HCT116 (cell line): ENCODE results near the gene SPATA6. TPM values are rescaled to one million over a fixed set of nuclear protein-coding genes. Genes with fewer than 3 reads are reported as not detected.

Experiments used
- ATAC-seq: fragments of 200-7000 bp; cut with Tn5 transposase; 2 replicates; pipeline ENCODE4 v1.9.1; 2020; ENCODE audit warnings: mild to moderate bottlenecking, moderate library complexity
- BruUV-seq: library from RNA; stranded (reverse); fragments of 400-500 nt; replicated peaks from 2 replicates; lab custom pipeline; 2021; lab: Mats Ljungman, UMichigan
- CTCF ChIA-PET: fragments of 300-600 bp; sonication (Branson Sonifier 250); formaldehyde crosslinking; loops from one replicate; lab custom pipeline; 2021; ENCODE audit warnings: antibody characterized with exemption; lab: Charles Lee
- POLR2A ChIA-PET: fragments of 300-600, 350-600 bp; sonication (Branson Sonifier 250); formaldehyde crosslinking; loops from one replicate; lab custom pipeline; 2021; ENCODE audit warnings: antibody characterized with exemption; lab: Charles Lee
- RAD21 ChIA-PET, 2 experiments: fragments of 300-600 bp; sonication (Branson Sonifier 250); formaldehyde crosslinking; loops; one replicate each; lab custom pipeline; 2023; ENCODE audit warnings: low total read pairs in 2 of 2; ENCODE audit not compliant: uncharacterized antibody in 2 of 2, unreplicated experiment in 2 of 2, low non-redundant PET in 1 of 2; lab: Charles Lee
- DNase-seq: peaks from one replicate; pipeline ENCODE4 v3.0.0-alpha.2; 2010; ENCODE audit warnings: low read depth, low spot score
- H2AFZ ChIP-seq: fragments of 200-600 bp; shearing (Covaris generic), sonication (generic); 2 replicates; pipeline ENCODE4 v1.6.1; 2017; ENCODE audit warnings: low read depth, mixed run types, mixed read lengths, antibody characterized with exemption, low read length; ENCODE audit not compliant: poor library complexity, severe bottlenecking
- H3K27ac ChIP-seq: 2 replicates; pipeline ENCODE4 v1.5.1; 2012; ENCODE audit warnings: low read depth, low read length
- H3K27me3 ChIP-seq: fragments of 200-600 bp; sonication (generic); 2 replicates; pipeline ENCODE4 v1.6.1; 2016; ENCODE audit warnings: mixed run types, low read length, mixed read lengths; ENCODE audit not compliant: insufficient read depth
- H3K36me3 ChIP-seq, 2 experiments: fragments of 200-500 bp in 1 of 2; fragments of 200-600 bp in 1 of 2; sonication (Bioruptor generic) in 1 of 2; sonication (generic) in 1 of 2; 2 replicates each; pipeline versions ENCODE4 v1.5.1 to v1.6.1; 2014 to 2016; ENCODE audit warnings: low read length in 2 of 2, inconsistent platforms in 1 of 2, mixed read lengths in 1 of 2, mixed run types in 1 of 2; ENCODE audit not compliant: insufficient read depth in 2 of 2, control insufficient read depth in 1 of 2
- H3K4me1 ChIP-seq, 2 experiments: fragments of 200-600 bp in 1 of 2; sonication (generic) in 1 of 2; 2 replicates each; pipeline versions ENCODE4 v1.5.1 to v1.6.1; 2012 to 2017; ENCODE audit warnings: low read length in 2 of 2, inconsistent platforms in 1 of 2, mild to moderate bottlenecking in 1 of 2, mixed read lengths in 1 of 2, mixed run types in 1 of 2, moderate library complexity in 1 of 2; ENCODE audit not compliant: insufficient read depth in 2 of 2, control insufficient read depth in 1 of 2
- H3K4me2 ChIP-seq: fragments of 200-600 bp; sonication (generic); 2 replicates; pipeline ENCODE4 v1.6.1; 2017; ENCODE audit warnings: mixed run types, low read length, mixed read lengths
- H3K4me3 ChIP-seq, 2 experiments: fragments of 200-600 bp in 1 of 2; sonication (generic) in 1 of 2; replicated peaks in 1 of 2; 2 replicates each; pipeline ENCODE4 v1.5.1; 2011 to 2016; ENCODE audit warnings: low read length in 2 of 2, control low read depth in 1 of 2, low read depth in 1 of 2, mild to moderate bottlenecking in 1 of 2, mixed read lengths in 1 of 2, mixed run types in 1 of 2
- H3K79me2 ChIP-seq: fragments of 200-600 bp; sonication (generic); 2 replicates; pipeline ENCODE4 v1.6.1; 2017; ENCODE audit warnings: mild to moderate bottlenecking, mixed run types, low read length, moderate library complexity, mixed read lengths; ENCODE audit not compliant: insufficient read depth
- H3K9ac ChIP-seq: fragments of 200-600 bp; sonication (generic); 2 replicates; pipeline ENCODE4 v1.6.1; 2016; ENCODE audit warnings: low read length, mixed read lengths
- H3K9me2 ChIP-seq: fragments of 200-600 bp; sonication (generic), shearing (Covaris generic); 2 replicates; pipeline ENCODE4 v1.6.1; 2017; ENCODE audit warnings: mixed run types, mild to moderate bottlenecking, moderate library complexity; ENCODE audit not compliant: insufficient read depth
- H3K9me3 ChIP-seq, 2 experiments: fragments of 200-500 bp in 1 of 2; fragments of 200-600 bp in 1 of 2; sonication (Bioruptor generic) in 1 of 2; sonication (generic) in 1 of 2; 2 replicates each; pipeline ENCODE4 v1.6.1; 2014 to 2017; ENCODE audit warnings: low read length in 2 of 2, mixed read lengths in 2 of 2, inconsistent platforms in 1 of 2, low read depth in 1 of 2, mild to moderate bottlenecking in 1 of 2, mixed run types in 1 of 2, moderate library complexity in 1 of 2; ENCODE audit not compliant: control insufficient read depth in 1 of 2, insufficient read depth in 1 of 2
- H4K20me1 ChIP-seq: fragments of 200-600 bp; sonication (generic), shearing (Covaris generic); 2 replicates; pipeline ENCODE4 v1.6.1; 2017; ENCODE audit warnings: mixed run types, mild to moderate bottlenecking, moderate library complexity; ENCODE audit not compliant: insufficient read depth
- CEBPB ChIP-seq: IDR thresholded peaks from 2 replicates; pipeline ENCODE4 v1.6.1; 2012; ENCODE audit warnings: low read depth
- EZH2 ChIP-seq: fragments of 200-600 bp; sonication (generic); IDR thresholded peaks from 2 replicates; pipeline ENCODE4 v1.6.1; 2017; ENCODE audit warnings: antibody characterized with exemption, mixed run types
- EZH2phosphoT487 ChIP-seq: fragments of 200-600 bp; IDR thresholded peaks from 2 replicates; pipeline ENCODE4 v1.6.1; 2018; ENCODE audit warnings: antibody characterized with exemption, borderline replicate concordance
- JUND ChIP-seq: IDR thresholded peaks from 2 replicates; pipeline ENCODE4 v1.6.1; 2012
- RAD21 ChIP-seq: IDR thresholded peaks from 2 replicates; pipeline ENCODE4 v1.6.1; 2012; ENCODE audit warnings: low read depth, mild to moderate bottlenecking
- SIN3A ChIP-seq: IDR thresholded peaks from 2 replicates; pipeline ENCODE4 v1.6.1; 2012; ENCODE audit warnings: low read depth
- TCF7L2 ChIP-seq: IDR thresholded peaks from 2 replicates; pipeline ENCODE4 v1.7.0; 2011; ENCODE audit warnings: borderline replicate concordance, inconsistent platforms; ENCODE audit not compliant: insufficient read depth, insufficient read length; ENCODE audit errors: extremely low read depth
- intact Hi-C: fragments of 100-400 bp; cut with micrococcal nuclease; formaldehyde crosslinking; loops from 2 replicates; pipeline ENCODE4 v1.10.0; 2022
- total RNA-seq: library from RNA; stranded (reverse); gene quantifications from one replicate; pipeline ENCODE4 v1.2.1, GENCODE V29; 2021; ENCODE audit not compliant: unreplicated experiment
- TF ChIP-seq, protein P1 (sequence below): IDR thresholded peaks from 2 replicates; pipeline ENCODE4 v1.6.1; 2011; ENCODE audit warnings: mild to moderate bottlenecking, low read length, moderate library complexity; ENCODE audit not compliant: insufficient replicate concordance; ENCODE audit errors: extremely low read depth
- TF ChIP-seq, protein P2 (sequence below): IDR thresholded peaks from 2 replicates; pipeline ENCODE4 v1.6.1; 2012; ENCODE audit warnings: low read depth

SPATA6 gene
- total RNA-seq, 1 experiment from 2014 or later = 8.6 TPM

DNA sequence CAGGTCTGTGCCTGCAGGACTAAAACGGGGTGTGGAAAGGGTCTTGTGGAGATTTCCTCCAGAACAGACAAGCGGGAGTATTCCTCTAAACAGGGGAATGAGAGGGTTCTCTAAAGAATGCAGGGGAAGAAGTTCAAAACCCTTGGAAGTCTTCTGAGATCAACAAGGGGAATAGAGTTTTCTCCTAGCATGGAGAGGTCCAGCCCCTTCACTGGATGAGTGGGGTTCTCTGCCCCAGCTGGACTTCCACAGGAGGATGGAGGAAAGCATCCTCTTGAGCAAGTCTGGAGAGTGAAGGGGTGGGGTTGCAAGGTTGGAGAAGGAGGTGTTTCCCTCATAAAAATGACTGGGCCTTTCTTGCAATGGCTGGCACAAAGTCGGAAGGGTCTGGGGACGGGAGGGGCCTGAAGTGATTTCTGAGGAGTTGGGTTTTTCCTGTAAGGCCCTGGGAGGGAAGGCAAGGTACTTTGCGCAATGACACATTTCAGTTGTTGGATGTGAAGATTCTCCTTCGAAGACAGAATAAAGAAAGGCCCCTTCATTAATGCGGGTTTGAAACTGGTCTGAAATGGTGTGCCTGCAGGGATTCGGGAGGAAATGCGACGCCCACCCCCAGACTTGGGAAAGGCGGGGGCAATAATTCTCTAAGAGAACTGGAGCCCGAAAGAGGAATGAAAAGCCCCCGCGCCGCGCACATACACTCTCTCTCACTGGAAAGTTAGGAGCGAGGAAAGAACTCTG lies 884 bp downstream of the SPATA6 start:
- Histone ChIP-seq H3K27ac (peak overlapping the region; percentile 28; the same call in 1 of the 2 replicates), H3K36me3 (no peaks in the 10 kb centered on the region), H3K27me3 (no peaks in the 10 kb centered on the region), H3K4me2 (peak overlapping the region; percentile 91), H3K9me2 (no peaks in the 10 kb centered on the region), H3K9me3 (no peaks in the 10 kb centered on the region), H3K9ac (peak overlapping the region; percentile 59), H3K4me3 (peak overlapping the region; percentile 67 to 73), H3K79me2 (no peaks in the 10 kb centered on the region), H2AFZ (peak overlapping the region; percentile 88), H3K4me1 (peaks cover 7 to 17% of the 10 kb centered on the region in 2 experiments; a peak in 2 of 4 replicates), H4K20me1 (no peaks in the 10 kb centered on the region)
- DNase-seq = no peak
- no peak for ATAC-seq
- ChIA-PET POLR2A (interaction anchor here (1.1 to 1.3 kb wide), 2 partner anchors 8 to 21 kb away, joined by 3 to 6 read pairs; no protein-coding TSS in a partner anchor), CTCF (no interaction called here), RAD21 (no interaction called here)
- intact Hi-C loops = no loop called here
- TF ChIP-seq CEBPB (no peak), JUND (no peak), TCF7L2 (no peak), EZH2 (no peak), RAD21 (no peak)
- TF ChIP-seq, protein P1, sequence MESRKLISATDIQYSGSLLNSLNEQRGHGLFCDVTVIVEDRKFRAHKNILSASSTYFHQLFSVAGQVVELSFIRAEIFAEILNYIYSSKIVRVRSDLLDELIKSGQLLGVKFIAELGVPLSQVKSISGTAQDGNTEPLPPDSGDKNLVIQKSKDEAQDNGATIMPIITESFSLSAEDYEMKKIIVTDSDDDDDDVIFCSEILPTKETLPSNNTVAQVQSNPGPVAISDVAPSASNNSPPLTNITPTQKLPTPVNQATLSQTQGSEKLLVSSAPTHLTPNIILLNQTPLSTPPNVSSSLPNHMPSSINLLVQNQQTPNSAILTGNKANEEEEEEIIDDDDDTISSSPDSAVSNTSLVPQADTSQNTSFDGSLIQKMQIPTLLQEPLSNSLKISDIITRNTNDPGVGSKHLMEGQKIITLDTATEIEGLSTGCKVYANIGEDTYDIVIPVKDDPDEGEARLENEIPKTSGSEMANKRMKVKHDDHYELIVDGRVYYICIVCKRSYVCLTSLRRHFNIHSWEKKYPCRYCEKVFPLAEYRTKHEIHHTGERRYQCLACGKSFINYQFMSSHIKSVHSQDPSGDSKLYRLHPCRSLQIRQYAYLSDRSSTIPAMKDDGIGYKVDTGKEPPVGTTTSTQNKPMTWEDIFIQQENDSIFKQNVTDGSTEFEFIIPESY = no peak
- BruUV-seq = no TSS peak

DNA sequence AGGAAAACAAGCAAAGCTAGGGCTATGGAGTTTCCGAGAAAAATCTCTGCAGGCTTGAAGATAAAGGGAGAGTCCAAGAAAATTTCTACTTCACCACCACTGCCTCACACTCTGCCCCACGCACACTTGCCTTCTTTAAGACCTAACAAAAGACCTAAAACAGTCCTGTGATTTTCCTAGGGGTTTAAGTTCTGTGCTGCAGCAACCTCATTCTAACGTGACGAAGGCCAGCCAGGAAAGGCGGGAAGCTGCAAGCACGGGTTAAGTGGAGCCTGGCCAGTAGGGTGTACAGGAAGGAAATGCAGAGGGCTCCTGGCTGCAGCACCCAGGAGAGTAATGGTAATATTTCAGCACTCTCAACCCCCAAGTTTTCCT lies 1.5 kb downstream of the SPATA6 start:
- ATAC-seq = no peak
- TF ChIP-seq, protein P1 = no peak
- TF ChIP-seq EZH2phosphoT487 (no peak), EZH2 (no peak), SIN3A (no peak)
- TF ChIP-seq, protein P2, sequence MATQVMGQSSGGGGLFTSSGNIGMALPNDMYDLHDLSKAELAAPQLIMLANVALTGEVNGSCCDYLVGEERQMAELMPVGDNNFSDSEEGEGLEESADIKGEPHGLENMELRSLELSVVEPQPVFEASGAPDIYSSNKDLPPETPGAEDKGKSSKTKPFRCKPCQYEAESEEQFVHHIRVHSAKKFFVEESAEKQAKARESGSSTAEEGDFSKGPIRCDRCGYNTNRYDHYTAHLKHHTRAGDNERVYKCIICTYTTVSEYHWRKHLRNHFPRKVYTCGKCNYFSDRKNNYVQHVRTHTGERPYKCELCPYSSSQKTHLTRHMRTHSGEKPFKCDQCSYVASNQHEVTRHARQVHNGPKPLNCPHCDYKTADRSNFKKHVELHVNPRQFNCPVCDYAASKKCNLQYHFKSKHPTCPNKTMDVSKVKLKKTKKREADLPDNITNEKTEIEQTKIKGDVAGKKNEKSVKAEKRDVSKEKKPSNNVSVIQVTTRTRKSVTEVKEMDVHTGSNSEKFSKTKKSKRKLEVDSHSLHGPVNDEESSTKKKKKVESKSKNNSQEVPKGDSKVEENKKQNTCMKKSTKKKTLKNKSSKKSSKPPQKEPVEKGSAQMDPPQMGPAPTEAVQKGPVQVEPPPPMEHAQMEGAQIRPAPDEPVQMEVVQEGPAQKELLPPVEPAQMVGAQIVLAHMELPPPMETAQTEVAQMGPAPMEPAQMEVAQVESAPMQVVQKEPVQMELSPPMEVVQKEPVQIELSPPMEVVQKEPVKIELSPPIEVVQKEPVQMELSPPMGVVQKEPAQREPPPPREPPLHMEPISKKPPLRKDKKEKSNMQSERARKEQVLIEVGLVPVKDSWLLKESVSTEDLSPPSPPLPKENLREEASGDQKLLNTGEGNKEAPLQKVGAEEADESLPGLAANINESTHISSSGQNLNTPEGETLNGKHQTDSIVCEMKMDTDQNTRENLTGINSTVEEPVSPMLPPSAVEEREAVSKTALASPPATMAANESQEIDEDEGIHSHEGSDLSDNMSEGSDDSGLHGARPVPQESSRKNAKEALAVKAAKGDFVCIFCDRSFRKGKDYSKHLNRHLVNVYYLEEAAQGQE = no peak

More for the DNA sequence above, 1.5 kb downstream of the SPATA6 start:
- no TSS peak for BruUV-seq
- H3K9me2 ChIP-seq = no peaks in the 10 kb centered on the region
- H2AFZ ChIP-seq = no peak overlapping the region
- no peaks in the 10 kb centered on the region for H3K27me3 ChIP-seq
- H3K9ac ChIP-seq = no peak overlapping the region
- no peak for DNase-seq
- CTCF ChIA-PET = no interaction called here
- POLR2A ChIA-PET = no interaction called here
- H3K36me3 ChIP-seq = no peaks in the 10 kb centered on the region
- no peak overlapping the region for H3K4me3 ChIP-seq
- RAD21 ChIA-PET = no interaction called here
- intact Hi-C loops = no loop called here
- H3K9me3 ChIP-seq = no peaks in the 10 kb centered on the region
- H3K4me1 ChIP-seq = peaks cover 7 to 17% of the 10 kb centered on the region in 2 experiments; a peak in 2 of 4 replicates
- no peak overlapping the region; the same call in 1 of the 2 replicates for H3K4me2 ChIP-seq
- no peak overlapping the region for H3K27ac ChIP-seq
- no peaks in the 10 kb centered on the region for H3K79me2 ChIP-seq
- no peaks in the 10 kb centered on the region for H4K20me1 ChIP-seq
